OCI-LY3 (cell line): Measurements from ENCODE around the gene RPL14.

Experiments
- H2AFZ ChIP-seq: fragments of 200-600, 300-600 bp; shearing (Covaris generic); 2 replicates; pipeline ENCODE4 v1.6.0; 2014; ENCODE audit warnings: antibody characterized with exemption, low read depth, low read length
- H3K27ac ChIP-seq: fragments of 200-600, 300-600 bp; sonication (generic); 2 replicates; pipeline ENCODE4 v1.5.1; 2014; ENCODE audit warnings: mild to moderate bottlenecking, low read length, moderate library complexity, mixed read lengths
- H3K27me3 ChIP-seq: fragments of 200-600, 300-600 bp; sonication (generic); 2 replicates; pipeline ENCODE4 v1.6.1; 2014; ENCODE audit warnings: low read depth, low read length, mixed read lengths
- H3K36me3 ChIP-seq: fragments of 200-600, 300-600 bp; sonication (generic); replicated peaks from 2 replicates; pipeline ENCODE3; 2014; ENCODE audit warnings: low read depth, low read length, mixed read lengths
- H3K4me1 ChIP-seq: fragments of 300-600, 200-600 bp; sonication (generic); 2 replicates; pipeline ENCODE4 v1.6.1; 2014; ENCODE audit warnings: low read length, mixed read lengths
- H3K4me2 ChIP-seq: fragments of 200-600, 300-600 bp; sonication (generic); 2 replicates; pipeline ENCODE4 v1.6.1; 2014; ENCODE audit warnings: low read length, mixed read lengths
- H3K4me3 ChIP-seq: fragments of 300-600, 200-600 bp; sonication (generic); 2 replicates; pipeline ENCODE4 v1.5.1; 2014; ENCODE audit warnings: antibody characterized with exemption, mild to moderate bottlenecking, low read length, moderate library complexity
- H3K79me2 ChIP-seq: fragments of 300-600, 200-600 bp; shearing (Covaris generic); 2 replicates; pipeline ENCODE4 v1.6.1; 2014; ENCODE audit warnings: mild to moderate bottlenecking, low read length, mixed read lengths
- H3K9ac ChIP-seq: fragments of 300-600, 200-600 bp; shearing (Covaris generic); 2 replicates; pipeline ENCODE4 v1.6.0; 2014; ENCODE audit warnings: mild to moderate bottlenecking, low read length, moderate library complexity
- H3K9me3 ChIP-seq: fragments of 200-600, 300-600 bp; shearing (Covaris generic); 2 replicates; pipeline ENCODE4 v1.6.1; 2014; ENCODE audit warnings: low read length, mixed read lengths; ENCODE audit not compliant: insufficient read depth
- H4K20me1 ChIP-seq: fragments of 200-600, 300-600 bp; sonication (generic); 2 replicates; pipeline ENCODE4 v1.6.1; 2016; ENCODE audit warnings: low read length, mixed read lengths; ENCODE audit not compliant: insufficient read depth
- CTCF ChIP-seq: fragments of 200-600, 300-600 bp; sonication (generic); IDR thresholded peaks from 2 replicates; pipeline ENCODE4 v1.5.1; 2014; ENCODE audit warnings: antibody characterized with exemption, low read length, low read depth
- EZH2phosphoT487 ChIP-seq: fragments of 200-600 bp; shearing (Covaris generic); IDR thresholded peaks from 2 replicates; pipeline ENCODE4 v1.6.1; 2018; ENCODE audit warnings: antibody characterized with exemption, mixed run types, low read depth

The RPL14 gene

GRCh38 chr3:40476478-40477470, 19.6 kb downstream of the RPL14 start, which contains the start of gene ZNF619:
Gene ZNF619, plus strand, starts transcription at chr3:40477122. Its CDS starts 858 bp downstream, at chr3:40477980.
- peak within 1 kb of the TSS; percentile 86 for H3K9ac ChIP-seq
- peaks cover 12% of the 10 kb centered on the region for H3K36me3 ChIP-seq
- H3K4me3 ChIP-seq, result peak within 1 kb of the TSS; percentile 91
- H3K27me3 ChIP-seq, result no peaks in the 10 kb centered on the region
- H4K20me1 ChIP-seq, result no peaks in the 10 kb centered on the region
- TF ChIP-seq EZH2phosphoT487, result no peak
- peak within 1 kb of the TSS; percentile 93 for H2AFZ ChIP-seq
- no peaks in the 10 kb centered on the region; the same call in 1 of the 2 replicates for H3K79me2 ChIP-seq
- H3K4me1 ChIP-seq, result peaks cover 11% of the 10 kb centered on the region
- H3K9me3 ChIP-seq, result no peaks in the 10 kb centered on the region
- H3K4me2 ChIP-seq, result peak within 1 kb of the TSS; percentile 95
- peak within 1 kb of the TSS; percentile 11; the same call in 1 of the 2 replicates for H3K27ac ChIP-seq

GRCh38 chr3:40477666-40478065, 20.5 kb downstream of the RPL14 start:
- Histone ChIP-seq H3K4me3 (peak overlapping the region; percentile 91), H3K9ac (peak overlapping the region; percentile 86), H4K20me1 (no peaks in the 10 kb centered on the region), H3K79me2 (no peaks in the 10 kb centered on the region; the same call in 1 of the 2 replicates), H3K4me2 (peak overlapping the region; percentile 95), H3K27me3 (no peaks in the 10 kb centered on the region), H3K27ac (no peak overlapping the region), H2AFZ (peak overlapping the region; percentile 93), H3K4me1 (peaks cover 11% of the 10 kb centered on the region), H3K9me3 (no peaks in the 10 kb centered on the region), H3K36me3 (peaks cover 18% of the 10 kb centered on the region)
- no peak for TF ChIP-seq CTCF
- TF ChIP-seq EZH2phosphoT487, result no peak

- Histone ChIP-seq H3K9ac (no peak overlapping the region), H3K27me3 (no peaks in the 10 kb centered on the region), H3K4me3 (no peak overlapping the region), H3K36me3 (peaks cover 44% of the 10 kb centered on the region), H2AFZ (no peak overlapping the region), H3K27ac (no peak overlapping the region), H3K9me3 (no peaks in the 10 kb centered on the region), H4K20me1 (no peaks in the 10 kb centered on the region), H3K79me2 (no peaks in the 10 kb centered on the region), H3K4me1 (no peaks in the 10 kb centered on the region), H3K4me2 (no peak overlapping the region)
- TF ChIP-seq EZH2phosphoT487 (no peak), CTCF (no peak)
Measured at GRCh38 chr3:40487172-40487571, 30.0 kb downstream of the RPL14 start.

- Histone ChIP-seq H4K20me1 (no peaks in the 10 kb centered on the region), H3K79me2 (no peaks in the 10 kb centered on the region), H3K36me3 (peaks cover 25% of the 10 kb centered on the region), H3K27me3 (no peaks in the 10 kb centered on the region), H3K27ac (no peak overlapping the region), H3K9me3 (no peaks in the 10 kb centered on the region), H3K9ac (no peak overlapping the region), H2AFZ (no peak overlapping the region), H3K4me2 (no peak overlapping the region), H3K4me3 (no peak overlapping the region), H3K4me1 (no peaks in the 10 kb centered on the region)
- TF ChIP-seq EZH2phosphoT487 (no peak), CTCF (no peak)
Measured at GRCh38 chr3:40490916-40491315, 33.8 kb downstream of the RPL14 start.
